Limb (tissue), 2 donors: ENCODE results near the gene RASGRP3.
"Not testable (repeated sequence)": the region's sequence is repeated elsewhere in the genome, so short reads cannot be mapped to it uniquely, and the experiment has no call there.

Experiments used
- DNase-seq, 2 donors: peaks; one replicate each; pipeline ENCODE4 v3.0.0-alpha.2; 2016; ENCODE audit errors: extremely low spot score in 2 of 2

Gene RASGRP3

DNA sequence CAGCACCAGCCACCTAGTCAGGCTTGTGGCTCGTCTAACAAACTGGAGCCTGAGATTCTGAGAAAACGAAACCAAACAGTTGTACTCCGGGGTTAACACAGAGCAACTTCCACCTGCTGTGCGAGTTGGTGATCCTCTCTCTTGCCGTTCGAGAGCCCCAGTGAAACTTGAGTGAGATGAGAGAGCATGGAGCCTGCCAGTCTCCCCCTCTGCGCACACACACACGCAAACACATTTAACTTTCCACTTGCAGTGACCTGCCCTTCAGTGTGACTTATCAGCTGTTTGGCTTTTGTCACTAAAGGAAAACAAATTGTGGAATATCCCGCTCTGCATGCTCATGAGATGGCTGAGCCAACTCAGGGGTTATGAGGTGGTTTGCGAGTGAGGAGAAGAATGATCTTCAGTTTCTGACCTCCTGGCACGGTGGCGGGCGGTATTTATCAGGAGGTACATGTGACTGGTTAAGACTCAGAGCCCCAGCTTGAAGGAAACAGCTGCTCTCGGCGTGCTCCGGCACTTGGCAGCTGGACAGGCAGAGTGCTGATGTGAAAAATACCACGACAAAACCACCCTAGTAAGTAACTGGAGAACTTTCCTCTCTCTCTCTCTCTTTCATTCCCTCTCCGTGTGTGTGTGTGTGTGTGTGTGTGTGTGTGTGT, at the start of gene RASGRP3:
RASGRP3 (plus strand) TSS at position 519 of the 662 bp plus-strand sequence. CDS start 38,488 bp downstream, outside the sequence.
- DNase-seq: peak; percentile 89 to 90

DNA sequence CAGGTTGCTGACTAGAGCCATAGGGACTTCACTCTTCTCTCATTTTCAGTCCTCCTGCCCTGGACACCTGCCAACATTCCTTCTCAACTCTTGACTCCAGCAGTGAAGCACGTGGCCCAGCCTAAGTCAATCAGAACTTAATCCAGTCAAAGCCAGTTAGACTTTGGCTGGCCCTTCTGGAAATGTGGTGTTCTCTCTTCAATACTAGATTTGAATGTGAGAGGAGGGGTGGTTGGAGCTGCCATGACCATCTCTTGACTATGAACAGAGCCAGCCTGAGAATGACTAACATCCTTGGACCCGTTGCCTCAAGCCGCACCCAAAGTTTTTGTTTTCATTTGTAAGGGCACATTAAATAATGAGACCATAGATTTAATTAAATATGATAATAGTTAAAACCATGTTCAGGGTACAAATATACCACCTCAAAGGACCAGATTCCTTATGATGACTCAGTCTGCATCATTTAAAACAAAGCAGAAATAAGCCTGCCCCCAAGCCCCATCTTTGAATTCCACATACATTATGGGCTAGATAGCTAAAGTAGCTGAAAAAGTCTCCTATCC, 49.7 kb upstream of the RASGRP3 start:
- DNase-seq: peak in 1 of 2 donors; percentile 41

DNA sequence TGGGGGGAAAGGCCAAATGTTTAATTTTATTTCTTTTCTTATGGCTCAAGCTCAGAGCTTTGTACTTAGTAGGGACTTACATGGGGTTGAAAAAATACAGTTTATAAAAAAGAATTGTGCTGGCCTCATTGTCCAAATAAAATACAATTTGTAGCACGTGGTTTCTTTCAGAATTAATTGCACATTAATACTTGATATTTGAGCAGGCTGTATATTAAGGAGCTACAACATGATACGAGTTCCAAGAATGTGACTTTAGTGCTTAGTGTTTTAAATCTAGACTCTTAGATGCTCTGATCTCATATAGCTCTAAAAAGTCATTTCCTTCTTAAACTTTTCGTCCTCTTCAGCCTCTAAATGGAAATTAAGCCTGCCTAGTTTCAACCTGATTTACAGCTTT, 46.4 kb upstream of the RASGRP3 start:
- DNase-seq: no peak

DNA sequence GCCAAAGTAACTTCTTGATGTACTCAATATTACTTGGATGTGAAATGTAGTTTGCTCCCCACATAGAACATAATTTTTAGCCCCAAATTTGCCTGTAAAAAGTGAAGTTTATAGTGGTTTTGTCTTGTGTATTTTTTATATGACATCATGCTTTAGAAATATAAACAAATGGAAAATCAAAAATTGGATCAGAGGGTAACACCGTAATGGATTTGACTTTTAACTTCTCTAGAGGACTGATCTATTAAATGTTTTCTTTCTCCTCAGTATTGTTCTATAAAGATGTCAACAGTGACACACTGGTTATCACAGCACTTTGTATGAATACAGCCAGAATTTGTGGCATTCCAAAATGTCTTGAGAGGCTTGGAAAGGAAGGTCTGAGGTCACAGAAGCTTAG, 45.6 kb upstream of the RASGRP3 start:
- no peak for DNase-seq

GRCh38 chr2:33432871-33433270, 43.6 kb upstream of the RASGRP3 start:
- no peak for DNase-seq

DNA sequence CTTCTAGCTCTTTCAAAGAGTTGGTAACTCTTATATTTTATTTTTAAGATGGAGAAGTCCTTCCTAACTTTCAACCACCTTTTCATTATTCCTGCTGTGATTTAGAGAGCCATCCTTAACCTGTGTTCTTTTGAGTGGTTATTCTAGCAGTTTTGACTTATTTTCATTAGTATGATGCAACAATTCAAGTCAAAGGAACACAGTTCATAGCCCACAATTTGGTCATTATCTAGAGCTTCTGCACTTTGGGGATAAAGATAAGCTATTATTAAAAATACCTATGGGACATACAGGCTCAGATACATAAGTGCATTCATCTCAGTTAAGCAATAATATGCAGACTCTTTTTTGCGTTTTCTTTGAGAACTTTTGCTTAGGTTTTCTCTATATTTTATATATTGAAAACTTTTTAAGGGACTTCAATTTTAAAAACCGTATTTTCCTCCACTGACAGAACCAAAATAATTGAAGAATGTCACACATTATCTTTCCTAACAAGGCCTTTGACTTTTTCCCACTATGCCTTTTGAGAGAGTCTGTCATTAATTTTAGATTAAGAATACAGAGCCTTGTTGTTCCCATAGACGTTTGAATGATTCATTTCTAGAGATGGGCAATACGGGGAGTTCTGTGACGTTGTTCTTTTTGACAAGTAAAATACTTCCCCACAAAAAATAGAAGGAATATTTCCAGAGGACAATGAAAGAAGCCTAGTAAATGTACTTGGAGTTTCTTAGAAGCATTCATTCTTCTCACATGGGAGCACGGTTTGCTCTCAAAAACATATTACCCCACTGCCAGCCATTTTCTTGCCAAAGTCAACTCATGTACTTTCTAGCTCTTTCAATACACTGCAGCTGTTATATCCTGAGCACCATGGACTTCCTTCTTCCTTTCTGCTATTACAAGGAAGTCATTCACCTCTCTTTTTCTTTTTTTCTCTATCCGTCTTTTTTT, 42.9 kb upstream of the RASGRP3 start:
- peak in 1 of 2 donors; percentile 47 for DNase-seq

GRCh38 chr2:33435518-33435917, 40.9 kb upstream of the RASGRP3 start:
- no peak for DNase-seq

GRCh38 chr2:33436083-33436482, 40.4 kb upstream of the RASGRP3 start:
- DNase-seq: no peak

- no peak for DNase-seq
Observed at GRCh38 chr2:33437297-33437696, 39.2 kb upstream of the RASGRP3 start.

DNA sequence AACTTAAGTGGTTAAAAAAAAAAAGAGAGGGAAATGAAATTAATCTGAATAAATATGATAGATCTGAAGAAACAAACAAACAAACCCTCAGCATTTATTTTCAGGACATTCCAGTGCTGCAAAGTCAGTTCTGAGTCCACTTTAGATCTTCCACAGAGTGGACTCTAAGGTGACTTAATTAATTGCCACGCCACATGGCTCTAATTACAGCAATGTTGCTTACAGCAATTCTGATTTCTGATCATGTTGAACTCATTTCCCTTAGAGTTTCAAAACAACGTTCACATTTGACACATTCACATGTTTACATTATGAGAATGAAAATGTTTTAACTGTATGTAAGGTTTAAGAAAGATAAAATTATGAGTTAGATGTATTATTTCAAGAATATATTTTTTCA, 38.6 kb upstream of the RASGRP3 start:
- no peak for DNase-seq

- peak; percentile 59 to 62 for DNase-seq
Observed at GRCh38 chr2:33441235-33441810, 35.1 kb upstream of the RASGRP3 start.

DNA sequence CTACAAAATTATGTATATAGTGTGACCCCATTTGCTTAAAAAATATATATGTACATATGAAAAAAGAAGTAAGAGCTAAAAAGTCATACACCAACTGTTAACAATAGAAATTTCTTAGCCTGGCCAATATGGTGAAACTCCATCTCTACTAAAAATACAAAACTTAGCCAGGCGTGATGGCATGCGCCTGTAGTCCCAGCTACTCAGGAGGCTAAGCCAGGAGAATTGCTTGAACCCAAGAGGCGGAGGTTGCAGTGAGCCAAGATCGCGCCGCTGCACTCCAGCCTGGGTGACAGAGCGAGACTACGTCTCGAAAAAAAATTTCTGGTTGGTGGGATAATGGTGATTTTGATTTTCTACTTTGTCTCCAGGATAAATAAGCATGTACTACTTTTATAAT, 34.4 kb upstream of the RASGRP3 start:
- not testable (repeated sequence) for DNase-seq

DNA sequence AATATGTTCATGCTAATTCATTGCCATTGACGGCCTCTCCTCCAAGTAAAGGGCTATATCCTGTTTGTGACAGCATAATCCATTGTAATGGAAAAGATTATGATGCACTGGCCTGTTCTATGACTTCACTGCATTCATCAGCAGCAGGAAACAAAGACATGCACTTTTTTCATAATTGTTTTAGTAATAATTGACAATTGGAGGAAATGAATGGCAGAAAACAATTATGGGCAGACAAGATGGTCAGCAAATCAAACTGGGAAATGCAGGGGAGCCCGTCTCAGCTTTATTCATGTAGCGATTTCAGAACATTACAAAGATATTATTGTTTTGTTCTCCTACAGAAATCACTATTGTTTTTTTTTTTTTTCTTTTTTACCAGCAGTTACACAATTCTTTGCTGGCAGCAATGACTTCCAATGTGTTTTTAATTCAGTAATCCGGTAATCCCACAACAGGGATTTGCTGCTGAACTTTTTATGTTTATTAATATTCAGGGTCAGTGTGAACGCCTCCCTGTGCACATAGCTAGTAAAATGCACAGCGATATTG, 33.8 kb upstream of the RASGRP3 start:
- no peak for DNase-seq

- no peak for DNase-seq
Observed at GRCh38 chr2:33443274-33443829, 33.1 kb upstream of the RASGRP3 start.

- DNase-seq: no peak
Observed at GRCh38 chr2:33444967-33445366, 31.5 kb upstream of the RASGRP3 start.

DNA sequence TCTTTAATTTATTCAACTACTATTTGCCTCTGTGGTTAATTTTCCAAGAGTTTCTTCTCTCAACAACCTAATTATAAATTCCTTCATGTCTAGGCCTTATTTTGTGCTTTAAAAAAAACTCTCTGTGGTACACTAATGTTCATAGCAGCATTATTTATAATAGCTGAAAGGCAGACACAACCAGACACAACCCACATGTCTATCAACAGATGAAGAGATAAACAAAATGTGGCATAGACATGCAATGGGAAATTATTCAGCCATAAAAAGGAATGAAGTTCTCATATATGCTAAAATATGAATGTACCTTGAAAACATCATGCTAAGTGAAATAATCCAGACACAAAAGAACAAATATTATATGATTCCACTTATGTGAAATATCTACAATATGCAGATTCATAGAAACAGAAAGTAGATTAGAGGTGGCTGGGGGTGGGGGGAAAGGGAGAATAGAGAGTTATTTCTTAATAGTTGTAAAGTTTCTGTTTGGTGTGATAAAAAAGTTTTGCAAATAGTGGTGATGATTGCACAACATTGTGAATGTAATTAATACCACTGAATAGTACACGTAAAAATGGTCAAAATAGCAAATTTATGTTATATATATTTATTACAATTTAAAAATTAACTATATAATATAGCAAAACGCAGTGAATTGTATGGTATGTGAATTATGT, 28.1 kb upstream of the RASGRP3 start:
- no peak for DNase-seq

- no peak for DNase-seq
Observed at GRCh38 chr2:33451214-33451613, 25.2 kb upstream of the RASGRP3 start.

DNA sequence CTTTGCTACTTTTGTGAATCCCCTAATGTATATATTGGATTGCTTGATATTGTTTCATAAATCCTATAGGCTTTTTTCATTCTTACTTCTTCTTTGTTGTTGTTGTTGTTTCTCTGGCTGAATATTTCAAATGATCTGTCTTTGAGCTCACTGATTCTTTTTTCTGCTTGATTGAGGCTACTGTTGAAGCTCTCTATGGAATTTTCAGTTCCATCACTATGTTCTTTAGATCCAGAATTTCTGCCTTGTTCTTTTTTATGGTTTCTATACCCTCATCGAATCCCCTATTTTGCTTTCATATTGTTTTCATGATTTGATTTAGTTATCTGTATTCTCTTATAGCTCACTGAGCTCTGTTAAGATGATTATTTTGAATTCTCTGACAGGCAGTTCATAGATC, 24.6 kb upstream of the RASGRP3 start:
- no peak for DNase-seq

DNA sequence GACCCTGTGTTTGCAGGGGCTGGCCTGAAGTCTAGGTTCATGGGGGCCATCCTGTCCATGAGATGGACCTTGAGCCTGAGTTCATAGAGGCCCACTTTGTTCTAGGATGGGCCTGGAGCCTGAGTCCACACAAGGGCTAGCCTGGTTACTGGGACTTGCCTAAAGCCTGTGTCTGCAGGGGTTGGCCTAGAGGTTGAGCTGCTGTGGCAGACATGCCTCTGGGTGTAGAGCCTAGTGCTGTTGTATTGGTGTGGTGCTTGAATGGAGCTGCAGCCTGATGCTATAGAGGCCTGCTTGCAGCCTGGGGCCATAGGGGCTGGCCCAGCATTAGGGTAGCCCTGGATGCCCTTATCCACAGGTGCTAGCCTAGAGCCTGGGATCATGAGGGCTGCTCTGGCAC, 23.9 kb upstream of the RASGRP3 start:
- no peak for DNase-seq

GRCh38 chr2:33453905-33454479, 22.5 kb upstream of the RASGRP3 start:
- DNase-seq: no peak
